GM12878 (cell line): Measurements from ENCODE around the gene RTN3. TPM values are rescaled to one million over a fixed set of nuclear protein-coding genes. Genes with fewer than 3 reads are reported as not detected.

Experiments
- BACH1 ChIP-seq: fragments of 450-650 bp; IDR thresholded peaks from 2 replicates; pipeline ENCODE4 v1.6.1; 2017; ENCODE audit warnings: mild to moderate bottlenecking, borderline replicate concordance
- BCL11A ChIP-seq: IDR thresholded peaks from 2 replicates; pipeline ENCODE4 v1.6.1; 2011; ENCODE audit warnings: low read depth, low read length
- EP300 ChIP-seq, 2 experiments: fragments of 150-350 bp in 1 of 2; IDR thresholded peaks; 2 replicates each; pipeline ENCODE4 v1.6.1; 2011 to 2012; ENCODE audit warnings: low read depth in 2 of 2, low read length in 2 of 2, borderline replicate concordance in 1 of 2, improper control_type of control experiment in 1 of 2, inconsistent platforms in 1 of 2; ENCODE audit not compliant: control insufficient read depth in 1 of 2
- HCFC1 ChIP-seq: fragments of 150-350 bp; IDR thresholded peaks from 2 replicates; pipeline ENCODE4 v1.6.1; 2014; ENCODE audit warnings: low read length
- KLF5 ChIP-seq: fragments of 450-650 bp; IDR thresholded peaks from 2 replicates; pipeline ENCODE4 v1.6.1; 2014; ENCODE audit warnings: mild to moderate bottlenecking; ENCODE audit not compliant: partially characterized antibody
- MEF2B ChIP-seq: fragments of 450-650 bp; IDR thresholded peaks from 2 replicates; pipeline ENCODE4 v1.6.1; 2018; ENCODE audit warnings: mild to moderate bottlenecking, moderate library complexity; ENCODE audit not compliant: partially characterized antibody, poor library complexity, severe bottlenecking
- MXI1 ChIP-seq: fragments of 150-350 bp; IDR thresholded peaks from 2 replicates; pipeline ENCODE4 v1.6.1; 2011; ENCODE audit warnings: low read depth, mild to moderate bottlenecking, inconsistent platforms, low read length, improper control_type of control experiment
- NBN ChIP-seq: fragments of 450-650 bp; IDR thresholded peaks from 2 replicates; pipeline ENCODE4 v1.6.1; 2016
- NKRF ChIP-seq: fragments of 450-650 bp; conservative IDR thresholded peaks from 2 replicates; pipeline ENCODE4 v1.6.1; 2017; ENCODE audit warnings: mild to moderate bottlenecking, moderate library complexity
- NR2C1 ChIP-seq: fragments of 450-650 bp; IDR thresholded peaks from 2 replicates; pipeline ENCODE4 v1.6.1; 2017; ENCODE audit warnings: antibody characterized with exemption, mild to moderate bottlenecking, moderate library complexity
- PAX5 ChIP-seq: IDR thresholded peaks from 2 replicates; pipeline ENCODE4 v1.6.1; 2011; ENCODE audit warnings: low read depth, low read length, borderline replicate concordance
- RELA ChIP-seq: fragments of 450-650 bp; IDR thresholded peaks from 2 replicates; pipeline ENCODE4 v1.8.0; 2014; ENCODE audit warnings: borderline replicate concordance; ENCODE audit not compliant: partially characterized antibody
- SREBF1 ChIP-seq: IDR thresholded peaks from 2 replicates; pipeline ENCODE4 v1.6.1; 2012; ENCODE audit warnings: mild to moderate bottlenecking, low read length
- STAT1 ChIP-seq: fragments of 450-650 bp; conservative IDR thresholded peaks from 2 replicates; pipeline ENCODE4 v1.6.1; 2014; ENCODE audit warnings: antibody characterized with exemption, mild to moderate bottlenecking
- ZBTB4 ChIP-seq: fragments of 450-650 bp; formaldehyde crosslinking; IDR thresholded peaks from 2 replicates; pipeline ENCODE4 v1.4.0; 2022; ENCODE audit warnings: mild to moderate bottlenecking, moderate library complexity
- ZNF207 ChIP-seq: fragments of 450-650 bp; IDR thresholded peaks from 2 replicates; pipeline ENCODE4 v1.6.1; 2014; ENCODE audit warnings: antibody characterized with exemption, mild to moderate bottlenecking, borderline replicate concordance
- ZNF217 ChIP-seq: fragments of 450-650 bp; IDR thresholded peaks from 2 replicates; pipeline ENCODE4 v1.6.1; 2017; ENCODE audit warnings: antibody characterized with exemption, mild to moderate bottlenecking
- ZNF384 ChIP-seq: IDR thresholded peaks from 2 replicates; pipeline ENCODE4 v1.6.1; 2012; ENCODE audit warnings: low read depth, mild to moderate bottlenecking, low read length, improper control_type of control experiment, borderline replicate concordance
- ZZZ3 ChIP-seq: IDR thresholded peaks from 2 replicates; pipeline ENCODE4 v1.6.1; 2011; ENCODE audit warnings: low read depth; ENCODE audit not compliant: control insufficient read depth, insufficient read length
- polyA plus RNA-seq, 11 experiments: library from polyadenylated mRNA; depleted of rRNA in 4 of 11; unstranded in 6 of 11; stranded (reverse) in 5 of 11; fragments of >200 nt; fragmentation: Nextera tagmentation in 4 of 11; fragmentation: Illumina TruSeq in 1 of 11; extraction: Ambion mirVana in 4 of 11; extraction: Trizol in 1 of 11; gene quantifications; 1 replicate in 1 of 11; 2 replicates in 10 of 11; pipeline versions ENCODE4 v1.2.1 to v1.2.3, GENCODE V29; 2011 to 2016; ENCODE audit warnings: inconsistent platforms in 2 of 11, missing spikeins in 2 of 11, low read depth in 1 of 11
- total RNA-seq, 4 experiments: library from RNA; depleted of rRNA in 3 of 4; stranded (reverse); fragments of >200 nt in 3 of 4; fragmentation: Illumina TruSeq in 1 of 4; extraction: Trizol in 1 of 4; gene quantifications; 2 replicates each; pipeline versions ENCODE4 v1.2.1 to v1.2.3, GENCODE V29; 2013 to 2021
- TF ChIP-seq, protein P1 (sequence below): fragments of 450-650 bp; IDR thresholded peaks from 2 replicates; pipeline ENCODE4 v1.6.1; 2017; ENCODE audit warnings: low read depth, mild to moderate bottlenecking, moderate library complexity
- TF ChIP-seq, protein P2 (sequence below): IDR thresholded peaks from 2 replicates; pipeline ENCODE4 v1.6.1; 2011; ENCODE audit warnings: mild to moderate bottlenecking, low read depth, low read length, moderate library complexity; ENCODE audit not compliant: insufficient replicate concordance

RTN3 gene
- total and polyA plus RNA-seq, 10 of the 15 experiments (the other 5 are each of a cell fraction or from before 2014, with no cell fraction given): 22.9 to 64.2 (median 47.0) TPM

DNA sequence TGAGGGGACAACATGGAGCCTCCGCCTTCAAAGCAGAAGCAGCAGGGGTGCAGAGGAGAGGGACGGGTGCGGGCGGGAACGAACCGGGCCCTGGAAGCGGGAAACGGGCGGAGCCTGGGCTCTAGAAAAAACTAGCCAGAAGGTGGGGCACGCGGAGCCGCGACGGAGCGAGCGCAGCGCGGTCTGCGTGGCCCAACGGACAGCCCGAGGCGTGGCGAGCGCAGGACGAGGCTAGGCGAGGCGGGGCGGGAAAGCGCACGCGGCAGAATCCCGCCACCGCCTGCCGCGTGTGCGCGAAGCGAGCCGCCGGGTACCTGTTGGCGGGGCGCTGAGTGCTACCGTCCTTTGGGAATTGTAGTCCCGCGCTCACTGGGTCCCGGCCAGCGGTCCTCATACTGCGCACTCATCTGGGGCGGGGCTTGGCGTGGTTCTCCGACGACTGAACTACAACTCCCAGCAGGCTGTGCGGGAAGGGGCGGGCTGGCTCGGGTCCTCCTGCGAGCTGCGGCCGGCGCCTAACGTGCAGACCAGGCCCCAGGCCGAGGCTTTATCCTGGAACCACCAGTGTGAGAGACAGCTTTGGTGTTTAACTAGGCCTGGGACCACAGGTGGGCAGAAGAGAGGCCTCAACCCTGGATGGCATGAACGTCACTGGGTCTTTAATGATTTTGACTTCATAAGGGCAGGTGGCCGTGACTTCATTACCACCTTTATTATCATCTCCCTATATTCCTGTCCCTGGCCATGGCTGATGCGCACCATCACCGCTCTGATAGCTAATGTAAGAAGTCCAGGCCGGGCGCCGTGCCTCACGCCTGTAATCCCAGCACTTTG lies 9.8 kb upstream of the RTN3 start, which contains the start of gene ATL3 (continued):
- TF ChIP-seq EP300 (IDR thresholded peaks at IDR 0.05; ENCODE audit: borderline replicate concordance in 1 of 2, control insufficient read depth in 1 of 2, low read depth in 2 of 2, low read length in 2 of 2): no peak
- TF ChIP-seq, protein P1, sequence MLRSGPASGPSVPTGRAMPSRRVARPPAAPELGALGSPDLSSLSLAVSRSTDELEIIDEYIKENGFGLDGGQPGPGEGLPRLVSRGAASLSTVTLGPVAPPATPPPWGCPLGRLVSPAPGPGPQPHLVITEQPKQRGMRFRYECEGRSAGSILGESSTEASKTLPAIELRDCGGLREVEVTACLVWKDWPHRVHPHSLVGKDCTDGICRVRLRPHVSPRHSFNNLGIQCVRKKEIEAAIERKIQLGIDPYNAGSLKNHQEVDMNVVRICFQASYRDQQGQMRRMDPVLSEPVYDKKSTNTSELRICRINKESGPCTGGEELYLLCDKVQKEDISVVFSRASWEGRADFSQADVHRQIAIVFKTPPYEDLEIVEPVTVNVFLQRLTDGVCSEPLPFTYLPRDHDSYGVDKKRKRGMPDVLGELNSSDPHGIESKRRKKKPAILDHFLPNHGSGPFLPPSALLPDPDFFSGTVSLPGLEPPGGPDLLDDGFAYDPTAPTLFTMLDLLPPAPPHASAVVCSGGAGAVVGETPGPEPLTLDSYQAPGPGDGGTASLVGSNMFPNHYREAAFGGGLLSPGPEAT: 0 out of 2 replicates have a peak, but pooled peaks have one; percentile 23
- peak; percentile 83 for TF ChIP-seq MXI1
- peak; percentile 52 for TF ChIP-seq NKRF
- peak; percentile 35; the same call in 1 of the 2 replicates for TF ChIP-seq PAX5
- TF ChIP-seq BCL11A: no peak
- peak; percentile 65 for TF ChIP-seq ZNF384
- TF ChIP-seq STAT1: peak; percentile 85; the same call in 1 of the 2 replicates
- TF ChIP-seq ZNF207: peak; percentile 93; the same call in 1 of the 2 replicates
- TF ChIP-seq ZBTB4: peak; percentile 56; the same call in 1 of the 2 replicates
- peak; percentile 81 for TF ChIP-seq MEF2B
- TF ChIP-seq ZZZ3: no peak
- TF ChIP-seq HCFC1: peak; percentile 91
- TF ChIP-seq ZNF217: 0 out of 2 replicates have a peak, but pooled peaks have one; percentile 37
- TF ChIP-seq, protein P2, sequence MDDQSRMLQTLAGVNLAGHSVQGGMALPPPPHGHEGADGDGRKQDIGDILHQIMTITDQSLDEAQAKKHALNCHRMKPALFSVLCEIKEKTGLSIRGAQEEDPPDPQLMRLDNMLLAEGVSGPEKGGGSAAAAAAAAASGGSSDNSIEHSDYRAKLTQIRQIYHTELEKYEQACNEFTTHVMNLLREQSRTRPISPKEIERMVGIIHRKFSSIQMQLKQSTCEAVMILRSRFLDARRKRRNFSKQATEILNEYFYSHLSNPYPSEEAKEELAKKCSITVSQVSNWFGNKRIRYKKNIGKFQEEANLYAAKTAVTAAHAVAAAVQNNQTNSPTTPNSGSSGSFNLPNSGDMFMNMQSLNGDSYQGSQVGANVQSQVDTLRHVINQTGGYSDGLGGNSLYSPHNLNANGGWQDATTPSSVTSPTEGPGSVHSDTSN: no peak
- TF ChIP-seq RELA: peak; percentile 75
- peak; percentile 37; the same call in 1 of the 2 replicates for TF ChIP-seq SREBF1
- peak; percentile 61; the same call in 1 of the 2 replicates for TF ChIP-seq BACH1
- peak; percentile 23; the same call in 1 of the 2 replicates for TF ChIP-seq NR2C1
- peak; percentile 90 for TF ChIP-seq KLF5
- peak; percentile 50; the same call in 1 of the 2 replicates for TF ChIP-seq NBN
